Fibroblast of mammary gland (primary cell): Measurements from ENCODE around the gene TEX11.
A peak's percentile ranks its signal among the peaks of the same experiment; 100 is the strongest.

Experiments
- DNase-seq: peaks from one replicate; pipeline ENCODE4 v3.0.0-alpha.2; 2010; ENCODE audit warnings: low read depth
- H3K4me3 ChIP-seq: 2 replicates; pipeline ENCODE4 v1.5.1; 2011; ENCODE audit warnings: low read depth, mild to moderate bottlenecking, low read length, moderate library complexity; ENCODE audit not compliant: control insufficient read depth
- CTCF ChIP-seq: conservative IDR thresholded peaks from 2 replicates; pipeline ENCODE4 v1.5.1; 2011; ENCODE audit warnings: low read depth, low read length, inconsistent platforms; ENCODE audit not compliant: control insufficient read depth, insufficient read depth

Gene TEX11

GRCh38 chrX:70496491-70496890 is 412.0 kb downstream of the TEX11 start:
- TF ChIP-seq CTCF, result no peak
- H3K4me3 ChIP-seq, result no peak overlapping the region
- DNase-seq, result no peak

DNA sequence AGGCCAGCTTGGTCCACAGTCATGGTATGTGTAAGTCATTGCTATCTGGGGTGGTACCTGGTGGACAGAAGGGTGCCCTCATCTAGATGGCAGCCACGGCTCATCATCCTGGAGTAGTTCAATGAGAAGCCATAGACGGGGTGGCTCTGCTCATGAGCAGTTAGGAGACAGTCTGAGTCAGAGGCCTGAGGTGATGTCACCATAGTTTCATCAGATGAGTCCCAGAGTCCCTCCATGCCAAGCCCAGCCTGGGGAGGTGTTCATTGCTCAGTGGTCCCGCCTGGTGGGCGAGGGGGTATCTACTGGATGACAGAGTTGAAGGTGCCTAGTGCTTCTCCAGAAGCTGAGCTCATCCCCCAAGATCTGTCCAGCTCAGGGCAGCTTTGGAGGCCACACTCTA is 414.1 kb downstream of the TEX11 start:
- DNase-seq, result peak; percentile 39
- no peak overlapping the region for H3K4me3 ChIP-seq
- no peak for TF ChIP-seq CTCF

GRCh38 chrX:70488856-70489255 is 419.7 kb downstream of the TEX11 start:
- no peak for DNase-seq
- no peak for TF ChIP-seq CTCF

GRCh38 chrX:70485466-70485865 is 423.0 kb downstream of the TEX11 start:
- H3K4me3 ChIP-seq, result no peak overlapping the region
- no peak for TF ChIP-seq CTCF
- no peak for DNase-seq

More at GRCh38 chrX:70488856-70489255, 419.7 kb downstream of the TEX11 start:
- H3K4me3 ChIP-seq, result no peak overlapping the region

DNA sequence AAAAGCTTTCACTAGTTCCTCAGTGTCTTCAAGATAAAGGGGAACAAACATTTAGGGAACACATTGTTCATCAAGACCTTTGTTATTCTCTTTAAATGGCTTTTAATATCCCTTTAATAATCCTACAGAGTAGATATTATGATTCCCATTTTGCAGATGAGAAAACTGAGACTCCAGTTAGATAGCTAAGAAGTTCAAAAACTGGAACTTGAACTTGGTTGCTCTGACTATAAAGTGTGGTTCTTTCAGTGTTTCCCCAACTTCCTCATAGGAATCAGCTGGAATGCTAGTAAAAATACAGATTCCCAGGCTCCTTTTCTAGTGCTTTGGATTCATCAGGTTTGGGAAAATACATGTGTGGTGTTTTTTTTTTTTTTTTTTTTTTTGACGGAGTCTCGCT is 426.2 kb downstream of the TEX11 start:
- H3K4me3 ChIP-seq, result no peak overlapping the region
- DNase-seq, result no peak
- TF ChIP-seq CTCF, result no peak

GRCh38 chrX:70481471-70482270 is 426.8 kb downstream of the TEX11 start:
- H3K4me3 ChIP-seq, result no peak overlapping the region
- TF ChIP-seq CTCF, result no peak
- DNase-seq, result peak; percentile 22
